Measurements from ENCODE around the gene PRSS12. TPM values are rescaled to one million over a fixed set of nuclear protein-coding genes. Genes with fewer than 3 reads are reported as not detected.
A peak's percentile ranks its signal among the peaks of the same experiment; 100 is the strongest.

PRSS12 gene
- total and polyA plus RNA-seq, 8 donors, result 5.5 to 12.9 (median 7.7) TPM

- DNase-seq (no peak), ATAC-seq (no peak), FAIRE-seq (no peak)
- Histone ChIP-seq H3K4me1 (peaks cover 9 to 20% (median 16%) of the 10 kb centered on the region in 3 donors), H3K27ac (no peak overlapping the region), H3K9me3 (no peaks in the 10 kb centered on the region), H3K27me3 (no peaks in the 10 kb centered on the region), H3K36me3 (no peaks in the 10 kb centered on the region), H3K4me3 (no peak overlapping the region)
- WGBS, 2 donors, result 89 to 94% methylated on average over 1 of the region's 1 CpG
- no peak for TF ChIP-seq CTCF (IDR thresholded peaks at IDR 0.05)
- intact Hi-C loops (cut with DNase I), result no loop called here
These were observed 14.3 kb downstream of the PRSS12 start for GRCh38 chr4:118338518-118338917.

- 96 to 97% methylated on average over 4 of the region's 4 CpGs for WGBS, 2 donors
- intact Hi-C loops (cut with DNase I), result no loop called here
- no peak for TF ChIP-seq CTCF (IDR thresholded peaks at IDR 0.05)
- DNase-seq, result no peak
- Histone ChIP-seq H3K9me3 (no peaks in the 10 kb centered on the region), H3K36me3 (no peaks in the 10 kb centered on the region), H3K27ac (no peak overlapping the region), H3K4me3 (no peak overlapping the region), H3K27me3 (no peaks in the 10 kb centered on the region), H3K4me1 (peaks cover 9 to 26% (median 16%) of the 10 kb centered on the region in 3 donors)
- no peak for ATAC-seq
- FAIRE-seq, result no peak
These were observed 14.8 kb downstream of the PRSS12 start for GRCh38 chr4:118337954-118338353.

GRCh38 chr4:118335774-118336173 is 17.0 kb downstream of the PRSS12 start:
- Histone ChIP-seq H3K4me3 (no peak overlapping the region), H3K27ac (peak overlapping the region; percentile 3 to 48 (median 24))
- FAIRE-seq, result no peak

GRCh38 chr4:118335324-118335723 is 17.5 kb downstream of the PRSS12 start:
- ATAC-seq, result peak; percentile 86 to 94 (median 88)
- Histone ChIP-seq H3K9me3 (no peaks in the 10 kb centered on the region), H3K36me3 (no peaks in the 10 kb centered on the region), H3K4me1 (peaks cover 9 to 27% (median 23%) of the 10 kb centered on the region in 3 donors), H3K4me3 (peak overlapping the region in 1 of 4 donors; percentile 14), H3K27ac (peak overlapping the region; percentile 3 to 48 (median 24)), H3K27me3 (no peaks in the 10 kb centered on the region)
- FAIRE-seq, result peak; percentile 56
- peak in 4 of 6 donors; percentile 48 to 79 (median 54) for DNase-seq
- intact Hi-C loops (cut with DNase I), result no loop called here
- WGBS, 2 donors, result 32 to 33% methylated on average over 6 of the region's 6 CpGs
- TF ChIP-seq CTCF (IDR thresholded peaks at IDR 0.05), result no peak

More at GRCh38 chr4:118335774-118336173, 17.0 kb downstream of the PRSS12 start:
- Histone ChIP-seq H3K9me3 (no peaks in the 10 kb centered on the region), H3K36me3 (no peaks in the 10 kb centered on the region), H3K27me3 (no peaks in the 10 kb centered on the region), H3K4me1 (peaks cover 9 to 29% (median 23%) of the 10 kb centered on the region in 3 donors)
- ATAC-seq (peak; percentile 55 to 64 (median 62)), DNase-seq (no peak)
- intact Hi-C loops (cut with DNase I), result no loop called here
- no peak for TF ChIP-seq CTCF (IDR thresholded peaks at IDR 0.05)
- 50 to 53% methylated on average over 4 of the region's 4 CpGs for WGBS, 2 donors

GRCh38 chr4:118331352-118331751 is 21.5 kb downstream of the PRSS12 start:
- no peak for TF ChIP-seq CTCF (IDR thresholded peaks at IDR 0.05)
- Histone ChIP-seq H3K27me3 (no peaks in the 10 kb centered on the region), H3K4me1 (peaks cover 6 to 24% (median 14%) of the 10 kb centered on the region in 3 donors), H3K9me3 (no peaks in the 10 kb centered on the region), H3K36me3 (no peaks in the 10 kb centered on the region), H3K4me3 (no peak overlapping the region), H3K27ac (no peak overlapping the region)
- WGBS, 2 donors, result 84 to 89% methylated on average over 3 of the region's 3 CpGs
- ATAC-seq, result no peak
- no peak for DNase-seq
- intact Hi-C loops (cut with DNase I), result no loop called here
- no peak for FAIRE-seq

All from pancreas (tissue), 10 donors.